ENCODE measurements around the gene PRR5L. TPM values are rescaled to one million over a fixed set of nuclear protein-coding genes. Genes with fewer than 3 reads are reported as not detected.

Gene PRR5L
- total and polyA plus RNA-seq, 9 of the 15 experiments (the other 6 are each of a cell fraction or from before 2014, with no cell fraction given) = 0.11 to 0.60 (median 0.36) TPM; not detected in 2

GRCh38 chr11:36371590-36371989, 75.5 kb downstream of the PRR5L start:
- H3K9me3 ChIP-seq (replicated peaks; ENCODE audit: control insufficient read depth, insufficient read depth, low read depth, low read length) = no peaks in the 10 kb centered on the region
- no peaks in the 10 kb centered on the region for H4K20me1 ChIP-seq (replicated peaks; ENCODE audit: control insufficient read depth, insufficient read depth, low read length)
- BruUV-seq (replicated peaks) = no TSS peak
- DNase-seq (ENCODE audit: extremely low read depth in 1 of 4, low spot score in 3 of 4) = no peak
- POLR2A ChIA-PET = no interaction called here
- H3K4me2 ChIP-seq (ENCODE audit: insufficient read depth, low read length) = no peak overlapping the region
- H3K9me1 ChIP-seq (ENCODE audit: control insufficient read depth, insufficient read depth, low read length) = no peaks in the 10 kb centered on the region
- no peak for ATAC-seq
- H3K4me1 ChIP-seq (replicated peaks in 1 of 2; ENCODE audit: control insufficient read depth in 2 of 2, insufficient read depth in 2 of 2, low read length in 2 of 2) = peaks cover 0 to 4% of the 10 kb centered on the region in 2 experiments; a peak in 1 of 5 replicates
- H3K79me2 ChIP-seq (ENCODE audit: control insufficient read depth, insufficient read depth, low read length) = no peaks in the 10 kb centered on the region
- H2AFZ ChIP-seq (ENCODE audit: low read depth, low read length) = no peak overlapping the region
- no peak overlapping the region for H3K9ac ChIP-seq (ENCODE audit: insufficient read depth in 1 of 2, low read depth in 2 of 2, low read length in 2 of 2)
- no peak for FAIRE-seq
- H3K4me3 ChIP-seq = no peak overlapping the region
- H3K27ac ChIP-seq (ENCODE audit: extremely low read depth, low read depth, low read length) = no peak overlapping the region
- intact Hi-C loops (cut with micrococcal nuclease) = no loop called here
- peaks cover 18 to 19% of the 10 kb centered on the region in 2 experiments for H3K27me3 ChIP-seq (ENCODE audit: control insufficient read depth in 2 of 2, insufficient read depth in 2 of 2, low read length in 2 of 2)
- no peaks in the 10 kb centered on the region for H3K36me3 ChIP-seq (ENCODE audit: control insufficient read depth, insufficient read depth, low read length)
- CTCF ChIA-PET (ENCODE audit: low intra/inter-chr PET ratio) = no interaction called here
- under 1% methylated on average over 7 of the region's 7 CpGs for WGBS (ENCODE audit: insufficient coverage, low coverage, missing lambda C conversion rate)
- in situ Hi-C loops (cut with MboI) = no loop called here
- no peak for TF ChIP-seq ATF1 (CRISPR knock-in tag; IDR thresholded peaks at IDR 0.05)
- no peak for TF ChIP-seq ATF1 (tag; IDR thresholded peaks at IDR 0.05)
- TF ChIP-seq RUNX1 (IDR thresholded peaks at IDR 0.05; ENCODE audit: low read depth) = no peak
- no peak for TF ChIP-seq MAFK (IDR thresholded peaks at IDR 0.05; ENCODE audit: low read length)
- TF ChIP-seq CHD7 (IDR thresholded peaks at IDR 0.05; ENCODE audit: low read depth, low read length) = no peak
- no peak for TF ChIP-seq FOS (IDR thresholded peaks at IDR 0.05; ENCODE audit: extremely low read depth, insufficient read length)
- TF ChIP-seq SRSF7 (optimal IDR thresholded peaks at IDR 0.05; ENCODE audit: low read depth, low read length) = no peak
- TF ChIP-seq HMG20A (CRISPR knock-in tag; conservative IDR thresholded peaks at IDR 0.05) = no peak
- TF ChIP-seq RNF219 (CRISPR knock-in tag; IDR thresholded peaks at IDR 0.05) = no peak
- TF ChIP-seq MAZ (CRISPR knock-in tag; conservative IDR thresholded peaks at IDR 0.05 in 1 of 2, IDR thresholded peaks at IDR 0.05 in 1 of 2) = no peak

Measured in K562 (cell line).